ENCODE measurements around the gene MAP4K2. TPM values are rescaled to one million over a fixed set of nuclear protein-coding genes. Genes with fewer than 3 reads are reported as not detected.
"Not testable (repeated sequence)": the region's sequence is repeated elsewhere in the genome, so short reads cannot be mapped to it uniquely, and the experiment has no call there.

MAP4K2 gene
- total RNA-seq, 1 donor from 2014 or later, result 13.1 TPM

GRCh38 chr11:64838600-64839334, 35.8 kb upstream of the MAP4K2 start:
- DNase-seq, result no peak

DNA sequence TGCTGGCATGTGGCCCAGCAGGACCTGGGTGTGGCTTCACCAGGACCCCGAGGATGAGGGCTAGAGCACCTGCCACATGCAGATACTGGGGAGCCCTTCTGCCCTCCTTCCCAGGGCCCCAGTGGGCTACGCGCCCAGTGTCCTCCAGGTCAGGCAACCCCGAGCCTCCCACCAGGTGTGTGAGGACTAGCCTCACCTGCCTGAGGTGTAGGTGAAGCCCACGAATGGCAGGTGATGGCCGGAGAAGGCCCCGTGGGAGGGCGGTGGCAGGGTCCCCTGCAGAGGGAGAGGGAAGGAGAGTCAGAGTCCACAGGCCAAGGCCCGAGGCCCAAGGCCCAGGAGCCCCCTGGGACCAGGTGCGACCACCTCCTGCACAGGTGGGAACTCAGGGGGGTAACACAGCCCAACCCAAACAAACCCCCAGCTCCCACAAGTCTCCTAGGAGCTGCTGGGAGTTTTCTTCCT, 34.9 kb upstream of the MAP4K2 start:
- no peak for DNase-seq

GRCh38 chr11:64836448-64837072, 33.5 kb upstream of the MAP4K2 start:
- no peak for DNase-seq

DNA sequence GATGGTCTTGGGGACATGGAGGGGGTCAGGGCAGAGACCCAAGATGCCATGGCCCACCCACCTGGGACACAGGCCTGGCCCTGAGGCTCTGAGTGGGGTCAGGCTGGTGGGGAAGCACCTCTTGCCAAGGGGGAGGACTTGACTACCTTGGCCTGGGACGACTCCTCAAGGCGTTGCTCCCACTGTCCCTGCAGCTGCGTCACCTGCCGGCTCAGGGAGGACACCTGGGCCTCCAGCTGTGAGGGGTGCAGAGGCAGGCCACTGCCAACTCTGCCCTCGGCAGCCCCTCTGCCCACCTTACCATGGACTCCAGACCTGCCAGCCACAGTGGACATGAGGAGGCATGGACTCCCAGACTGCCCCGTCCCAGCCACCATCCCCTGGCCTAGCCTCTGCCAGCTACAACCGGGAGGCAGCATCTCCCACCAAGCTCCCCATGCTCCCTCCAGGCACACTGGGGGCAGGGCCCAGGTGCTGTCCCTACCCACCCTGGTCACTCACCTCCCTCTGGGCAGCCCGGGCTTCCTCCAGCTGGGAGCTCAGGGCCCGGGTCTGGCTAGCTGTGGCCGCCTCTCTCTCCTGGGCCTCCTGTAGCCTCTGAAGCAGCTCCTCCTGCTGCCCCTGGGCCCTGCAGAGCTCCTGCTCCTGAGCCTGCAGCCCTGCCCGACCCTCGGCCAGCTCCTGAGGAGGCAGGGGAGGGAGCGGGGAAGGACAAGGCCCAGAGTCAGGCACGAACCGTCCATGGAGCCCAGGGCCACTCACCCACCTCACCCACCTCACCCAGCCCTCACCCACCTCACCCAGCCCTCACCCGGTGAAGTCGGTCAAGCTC, 32.8 kb upstream of the MAP4K2 start:
- no peak for DNase-seq

DNA sequence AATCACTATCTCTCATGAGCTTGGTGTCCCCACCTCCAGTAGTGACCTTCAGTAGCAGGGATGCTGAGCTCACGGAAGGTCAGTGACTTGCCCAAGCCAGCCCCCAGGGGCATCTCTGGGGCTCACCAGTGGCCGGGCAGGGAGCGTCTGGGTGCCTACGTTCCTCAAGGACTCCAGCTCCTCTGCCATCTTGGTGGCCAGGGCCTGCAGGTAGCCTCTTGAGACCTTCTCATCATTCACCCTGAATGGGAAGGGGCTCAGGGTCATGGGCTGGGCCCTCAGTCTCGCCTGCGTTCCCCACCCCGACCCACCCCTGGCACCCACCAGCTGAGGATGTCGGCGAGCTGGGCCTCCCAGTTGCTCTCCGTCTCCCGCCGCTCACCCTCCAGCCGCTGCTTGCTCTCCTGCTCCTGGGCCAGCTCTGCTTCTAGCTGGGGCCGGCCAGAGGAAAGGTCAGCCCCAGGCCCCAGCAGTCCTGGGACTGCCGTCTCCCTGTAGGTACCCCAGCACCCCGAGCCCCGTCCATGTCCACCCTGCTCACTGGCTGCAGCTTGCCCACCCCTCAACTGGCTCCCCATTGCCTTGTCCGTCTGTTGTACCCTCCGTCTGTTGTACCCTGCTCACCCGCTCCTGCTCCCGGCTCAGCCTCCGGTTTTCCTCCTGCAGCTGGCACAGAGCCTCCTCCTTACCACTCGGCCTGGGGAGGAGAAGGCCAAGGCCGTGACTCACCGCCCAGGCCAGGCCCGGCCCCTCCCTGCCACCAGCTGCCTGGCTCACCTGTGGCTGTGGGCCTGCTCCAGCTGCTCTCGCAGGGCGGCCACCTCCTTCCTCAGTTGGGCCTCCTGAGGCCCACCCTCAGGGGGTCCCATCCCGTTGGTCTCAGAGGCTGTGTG, 32.0 kb upstream of the MAP4K2 start:
- no peak for DNase-seq

- no peak for DNase-seq
These were observed 31.2 kb upstream of the MAP4K2 start for GRCh38 chr11:64834031-64834722.

DNA sequence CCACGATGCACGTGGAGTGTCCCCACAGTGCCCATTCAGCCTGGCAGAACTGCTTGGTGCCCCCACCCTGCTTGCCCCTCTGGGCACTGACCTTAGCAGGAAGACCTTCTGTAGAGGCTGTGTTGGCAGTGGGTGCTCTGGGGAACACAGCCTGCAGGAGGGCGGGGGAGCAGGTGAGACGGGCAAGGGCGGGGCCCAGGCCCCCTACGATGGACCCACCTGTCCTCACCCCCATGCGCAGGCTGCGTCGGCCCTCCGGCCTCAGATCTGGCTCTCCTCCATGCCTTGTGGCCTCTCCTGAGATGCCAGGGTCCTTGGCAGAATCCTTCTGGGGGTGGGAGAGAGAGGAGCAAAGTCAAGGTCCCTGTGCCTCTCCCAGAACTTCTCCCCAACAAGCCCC, 30.5 kb upstream of the MAP4K2 start:
- DNase-seq, result no peak

GRCh38 chr11:64833198-64833502, 30.1 kb upstream of the MAP4K2 start:
- no peak for DNase-seq

GRCh38 chr11:64832467-64833197, 29.6 kb upstream of the MAP4K2 start:
- no peak for DNase-seq

DNA sequence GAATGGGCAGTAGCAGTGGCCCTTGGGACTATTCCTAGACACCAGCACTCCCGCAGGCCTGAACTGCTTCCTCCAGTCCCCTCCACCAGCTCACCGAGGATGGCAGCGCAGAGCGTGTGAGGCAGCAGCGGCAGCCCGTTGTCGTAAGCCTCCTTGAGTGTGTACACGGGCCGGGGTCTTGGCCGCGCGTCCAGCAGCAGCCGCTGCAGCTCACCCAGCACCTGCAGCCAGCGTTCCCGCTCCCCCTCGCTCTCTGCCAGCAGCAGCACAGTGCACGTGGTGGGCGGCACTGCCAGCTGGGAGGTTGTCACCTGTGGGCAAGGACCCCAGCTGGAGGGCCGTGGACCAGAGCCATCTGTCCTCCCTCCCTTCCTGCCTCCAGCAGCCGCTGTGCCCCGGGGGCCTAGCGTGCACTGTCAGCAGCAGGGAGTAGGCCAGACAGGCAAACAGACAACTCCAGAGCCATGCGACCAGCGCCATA, 28.4 kb upstream of the MAP4K2 start:
- no peak for DNase-seq

GRCh38 chr11:64829536-64830251, 26.7 kb upstream of the MAP4K2 start:
- DNase-seq, result no peak

DNA sequence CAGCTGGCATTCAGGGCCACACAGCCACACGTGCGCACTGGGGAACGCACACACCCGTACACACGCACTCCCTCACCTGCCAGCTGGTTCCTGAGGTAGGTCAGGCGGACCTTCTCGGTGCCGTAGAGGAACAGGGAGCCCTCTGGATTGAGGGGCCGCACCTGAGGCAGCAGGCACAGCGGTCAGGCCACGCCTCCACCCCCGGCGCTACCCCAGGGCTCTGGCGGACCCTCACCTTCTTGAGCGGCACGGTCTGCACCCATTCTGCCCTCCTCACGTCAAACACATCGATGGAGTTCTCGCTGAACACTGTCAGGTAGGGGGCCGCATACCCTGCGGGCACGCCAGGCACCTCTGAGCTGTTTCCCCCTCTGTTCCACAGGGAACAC, 24.4 kb upstream of the MAP4K2 start:
- DNase-seq, result no peak

GRCh38 chr11:64826578-64827450, 23.8 kb upstream of the MAP4K2 start:
- peak; percentile 64 for DNase-seq

DNA sequence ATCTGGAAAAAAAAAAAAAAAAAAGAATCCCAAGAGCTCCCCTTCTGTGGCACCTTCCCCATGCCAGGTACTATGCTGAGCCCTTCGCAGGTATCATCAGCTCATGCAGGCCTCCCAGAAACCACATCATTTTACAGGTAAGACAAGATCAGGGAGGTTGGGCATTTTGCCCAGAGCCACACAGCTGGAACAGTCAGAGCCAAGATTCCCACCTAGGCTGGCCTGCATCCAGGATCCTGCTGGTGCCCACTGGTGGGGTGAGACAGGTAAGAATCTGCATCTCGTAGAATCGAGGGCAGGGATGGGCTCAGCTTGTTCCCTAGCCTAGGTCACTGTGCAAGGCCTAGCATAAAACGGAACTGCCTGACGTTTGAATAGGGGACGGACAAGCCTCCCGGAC, 23.0 kb upstream of the MAP4K2 start:
- no peak for DNase-seq

GRCh38 chr11:64823568-64824119, 20.6 kb upstream of the MAP4K2 start:
- DNase-seq, result no peak

DNA sequence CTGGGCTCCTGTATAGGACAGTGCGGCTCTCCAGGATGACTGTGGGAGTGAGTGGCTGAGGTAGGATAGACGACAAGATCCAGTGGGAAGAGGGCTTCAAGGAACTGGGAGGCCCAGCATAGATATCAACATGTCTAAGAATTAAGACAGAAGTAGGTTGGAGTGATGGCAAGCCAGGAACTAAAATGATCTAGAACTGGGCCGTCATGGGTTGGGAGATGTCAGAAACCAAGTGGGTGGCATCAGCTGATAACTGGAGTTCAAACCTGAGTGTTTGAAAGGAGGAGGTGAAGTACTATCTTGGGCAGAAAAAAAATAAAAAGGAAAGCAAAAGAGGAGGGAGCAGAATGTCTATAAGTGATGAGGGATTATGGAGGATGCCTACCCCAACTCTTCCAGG, 14.5 kb upstream of the MAP4K2 start:
- DNase-seq, result no peak

DNA sequence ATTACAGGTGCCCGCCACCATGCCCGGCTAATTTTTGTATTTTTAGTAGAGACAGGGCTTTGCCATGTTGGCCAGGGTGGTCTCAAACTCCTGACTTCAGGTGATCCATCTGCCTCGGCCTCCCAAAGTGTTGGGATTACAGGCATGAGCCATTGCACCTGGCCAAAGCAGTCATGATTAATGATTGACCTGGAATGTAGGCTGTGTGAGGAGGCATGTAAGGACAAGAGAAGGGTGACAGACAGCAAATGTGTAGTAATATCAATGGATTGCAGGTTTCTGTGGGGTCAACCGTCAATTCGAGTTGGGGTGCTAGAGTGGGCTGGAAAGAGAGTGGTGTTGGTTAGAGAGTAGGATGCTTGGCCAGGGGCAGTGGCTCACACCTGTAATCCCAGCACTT, 12.4 kb upstream of the MAP4K2 start:
- not testable (repeated sequence) for DNase-seq

DNA sequence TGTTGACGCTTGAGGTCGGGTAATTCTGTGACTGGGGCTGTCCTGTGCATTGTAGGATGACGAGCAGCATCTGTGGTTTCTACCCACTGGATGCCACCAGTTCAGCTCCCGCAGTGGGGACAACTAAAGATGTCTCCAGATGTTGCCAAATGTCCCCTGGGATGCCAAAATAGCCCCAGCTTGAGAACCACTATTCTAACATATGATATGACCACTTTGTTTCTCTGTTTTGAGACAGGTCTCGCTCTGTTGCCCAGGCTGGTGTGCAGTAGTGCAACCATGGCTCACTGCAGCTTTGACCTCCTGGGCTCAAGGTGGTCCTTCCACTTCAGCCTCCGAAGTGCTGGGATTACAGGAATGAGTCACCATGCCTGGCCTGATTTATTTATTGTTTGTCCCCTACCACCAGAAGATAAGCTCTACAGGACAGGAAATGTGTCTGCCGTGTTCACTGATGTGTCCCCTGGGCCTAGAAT, 11.7 kb upstream of the MAP4K2 start:
- no peak for DNase-seq

DNA sequence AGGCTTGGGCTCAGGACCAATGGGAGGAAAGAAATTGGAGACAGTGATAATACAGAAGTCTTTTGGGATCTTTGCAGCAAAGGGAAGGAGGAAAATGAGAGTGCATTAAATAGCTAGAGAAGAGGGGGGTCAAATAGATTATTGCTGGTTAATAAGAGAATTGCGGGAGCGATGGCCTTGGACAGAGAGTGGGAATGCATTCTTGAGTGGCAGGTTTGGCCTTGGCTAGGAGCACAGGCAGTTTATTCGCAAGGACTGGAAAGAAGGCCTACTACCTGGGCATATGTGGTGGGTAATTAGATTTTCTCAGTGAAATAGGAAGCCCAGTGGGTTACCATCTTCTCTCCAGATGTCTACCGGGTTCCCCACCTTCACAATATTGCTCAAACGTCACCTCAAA, 10.8 kb upstream of the MAP4K2 start:
- DNase-seq, result no peak
